Stimulated activated CD4-positive, alpha-beta T cell treated with anti-CD3 and anti-CD28 coated beads, Interleukin-2, amount 100 ng/mL, for 48 hours (primary cell): Measurements from ENCODE around the gene SLC38A2.
"Not testable (repeated sequence)": the region's sequence is repeated elsewhere in the genome, so short reads cannot be mapped to it uniquely, and the experiment has no call there.

Experiments
- DNase-seq, 2 donors: peaks; one replicate each; pipeline ENCODE4 v3.0.0-alpha.2; 2020

SLC38A2 gene

GRCh38 chr12:46360370-46360769 is 12.2 kb downstream of the SLC38A2 start:
- no peak for DNase-seq

- no peak for DNase-seq
These were observed 12.8 kb downstream of the SLC38A2 start for GRCh38 chr12:46359667-46360280.

GRCh38 chr12:46358791-46359666 is 13.5 kb downstream of the SLC38A2 start:
- DNase-seq, result no peak

GRCh38 chr12:46358325-46358700 is 14.3 kb downstream of the SLC38A2 start:
- DNase-seq, result no peak

- DNase-seq, result no peak
These were observed 14.9 kb downstream of the SLC38A2 start for GRCh38 chr12:46357438-46358324.

- DNase-seq, result no peak
These were observed 15.7 kb downstream of the SLC38A2 start for GRCh38 chr12:46356655-46357437.

- DNase-seq, result no peak
These were observed 17.8 kb downstream of the SLC38A2 start for GRCh38 chr12:46354802-46355199.

GRCh38 chr12:46354111-46354801 is 18.3 kb downstream of the SLC38A2 start:
- no peak for DNase-seq

- no peak for DNase-seq
These were observed 20.5 kb downstream of the SLC38A2 start for GRCh38 chr12:46351886-46352650.

GRCh38 chr12:46351138-46351537 is 21.4 kb downstream of the SLC38A2 start:
- DNase-seq, result no peak

- DNase-seq, result no peak
These were observed 23.3 kb downstream of the SLC38A2 start for GRCh38 chr12:46349253-46349652.

GRCh38 chr12:46343118-46343852 is 29.3 kb downstream of the SLC38A2 start:
- no peak for DNase-seq

- no peak for DNase-seq
These were observed 30.0 kb downstream of the SLC38A2 start for GRCh38 chr12:46342562-46343033.

- DNase-seq, result no peak
These were observed 33.5 kb downstream of the SLC38A2 start for GRCh38 chr12:46339051-46339450.

GRCh38 chr12:46332260-46332659 is 40.3 kb downstream of the SLC38A2 start:
- no peak for DNase-seq

- not testable (repeated sequence) for DNase-seq
These were observed 47.5 kb downstream of the SLC38A2 start for GRCh38 chr12:46325075-46325474.

GRCh38 chr12:46320731-46321130 is 51.8 kb downstream of the SLC38A2 start:
- DNase-seq, result no peak

- DNase-seq, result no peak
These were observed 54.5 kb downstream of the SLC38A2 start for GRCh38 chr12:46318037-46318436.
